ENCODE results near the gene EFNA1.

DNA sequence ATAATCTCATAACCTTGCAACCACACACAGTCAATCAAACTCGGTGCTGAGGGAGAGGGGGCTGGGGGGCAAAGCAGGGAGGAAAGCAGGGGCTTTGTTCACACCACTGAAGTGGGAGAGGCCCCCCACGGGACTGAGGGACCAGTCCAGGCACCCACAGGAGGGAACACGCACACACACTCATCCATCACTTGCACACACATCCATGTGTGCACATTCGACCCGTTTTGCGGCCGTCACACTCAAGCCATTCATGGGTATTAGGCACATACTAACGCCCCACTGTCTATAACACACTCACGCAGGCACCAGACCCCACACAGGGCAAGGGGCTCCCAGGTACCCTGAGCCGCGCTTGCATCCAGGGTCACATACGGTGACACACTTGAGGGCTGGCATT lies 35.0 kb upstream of the EFNA1 start:
- TF ChIP-seq ZNF239 (tag by site-specific recombination; IDR thresholded peaks at IDR 0.05): no peak
- TF ChIP-seq ZNF341 (tag by site-specific recombination; IDR thresholded peaks at IDR 0.05; ENCODE audit: low read depth): no peak
- no peak for TF ChIP-seq PRDM10 (tag by site-specific recombination; IDR thresholded peaks at IDR 0.05)
- no peak for TF ChIP-seq CTCF (tag by site-specific recombination; IDR thresholded peaks at IDR 0.05)
- TF ChIP-seq ZNF624 (tag by site-specific recombination; IDR thresholded peaks at IDR 0.05): no peak
- TF ChIP-seq ZFP41 (tag by site-specific recombination; IDR thresholded peaks at IDR 0.05; ENCODE audit: borderline replicate concordance): no peak
- TF ChIP-seq ZNF777 (tag by site-specific recombination; IDR thresholded peaks at IDR 0.05; ENCODE audit: borderline replicate concordance): no peak
- TF ChIP-seq ZNF169 (tag by site-specific recombination; IDR thresholded peaks at IDR 0.05): no peak
- TF ChIP-seq ZNF768 (tag by site-specific recombination; IDR thresholded peaks at IDR 0.05): no peak
- TF ChIP-seq FEZF1 (tag by site-specific recombination; IDR thresholded peaks at IDR 0.05): no peak
- no peak for TF ChIP-seq BCL11B (tag by site-specific recombination; IDR thresholded peaks at IDR 0.05; ENCODE audit: low read depth)
- TF ChIP-seq ZNF670 (tag by site-specific recombination; IDR thresholded peaks at IDR 0.05; ENCODE audit: low read depth): no peak

All from HEK293 (cell line).